Hindlimb muscle (tissue), 1 donor: ENCODE results near the gene AQP12B. TPM values are rescaled to one million over a fixed set of nuclear protein-coding genes. Genes with fewer than 3 reads are reported as not detected.
"Not testable (repeated sequence)": the region's sequence is repeated elsewhere in the genome, so short reads cannot be mapped to it uniquely, and the experiment has no call there.

ENCODE experiments used
- DNase-seq: peaks from one replicate; pipeline ENCODE4 v3.0.0-alpha.2; 2013
- polyA plus RNA-seq: library from polyadenylated mRNA; unstranded; fragments of 120-200 nt; gene quantifications from one replicate; pipeline ENCODE4 v1.2.1, GENCODE V29; 2013; ENCODE audit not compliant: insufficient read length

AQP12B gene
- polyA plus RNA-seq, 1 donor: 1.6 TPM

DNA sequence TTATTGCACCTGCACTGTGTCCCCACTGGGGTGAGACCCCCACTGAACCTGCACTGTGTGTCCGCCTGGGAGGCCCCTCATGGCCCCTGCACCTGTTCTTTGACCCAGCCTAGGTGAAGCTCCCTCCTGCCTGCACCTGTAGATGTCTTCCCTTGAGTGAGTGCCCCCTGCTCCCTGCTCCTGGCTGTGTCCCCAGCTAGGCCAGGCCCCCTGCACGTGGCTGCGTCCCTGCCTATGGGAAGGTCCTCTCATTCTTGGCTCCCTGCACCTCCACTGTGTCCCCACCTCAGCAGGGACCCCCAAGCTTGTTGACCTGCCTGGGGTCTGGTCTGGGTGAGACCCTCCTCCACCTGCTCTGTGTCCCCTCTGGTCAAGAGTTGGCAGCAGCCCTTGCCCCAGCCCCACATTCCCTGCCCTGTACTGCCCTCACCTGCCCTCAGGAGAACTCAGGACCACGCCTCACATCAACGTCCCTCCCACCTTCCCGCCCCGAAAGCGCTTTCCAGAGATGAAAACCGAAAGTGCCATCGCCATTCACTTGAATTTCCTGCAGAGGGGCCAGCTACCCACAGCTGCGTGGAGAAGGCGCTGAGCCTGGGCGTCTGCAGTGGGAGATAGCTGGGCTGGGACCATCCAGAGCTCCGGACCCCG, 769 bp upstream of the AQP12B start:
- DNase-seq: not testable (repeated sequence)

- DNase-seq: not testable (repeated sequence)
Observed at GRCh38 chr2:240680185-240680584, 2.5 kb downstream of the AQP12B start.

DNA sequence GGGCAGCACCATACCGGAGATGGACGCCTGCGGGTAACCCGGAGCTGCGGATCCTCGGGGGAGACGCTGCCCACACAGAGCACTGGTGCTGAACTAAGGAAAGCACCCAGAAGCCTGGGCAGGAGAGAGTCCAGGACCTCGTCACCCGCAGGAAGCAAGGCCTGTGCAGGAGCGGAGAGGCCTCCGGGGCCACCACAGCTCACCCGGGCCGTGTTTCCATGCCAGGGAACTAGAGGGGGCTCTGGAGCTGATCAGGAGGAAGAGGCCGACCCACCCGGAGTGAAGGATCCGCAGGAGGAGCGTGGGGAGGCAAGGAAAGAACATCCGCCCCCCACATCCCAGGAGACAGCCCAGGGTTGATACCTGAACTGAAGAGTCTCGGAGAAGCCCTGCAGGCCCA, 3.8 kb downstream of the AQP12B start:
- not testable (repeated sequence) for DNase-seq

- DNase-seq: not testable (repeated sequence)
Observed at GRCh38 chr2:240678043-240678442, 4.6 kb downstream of the AQP12B start.

GRCh38 chr2:240675345-240675744, 7.3 kb downstream of the AQP12B start:
- not testable (repeated sequence) for DNase-seq

GRCh38 chr2:240674461-240675184, 8.1 kb downstream of the AQP12B start:
- DNase-seq: not testable (repeated sequence)

DNA sequence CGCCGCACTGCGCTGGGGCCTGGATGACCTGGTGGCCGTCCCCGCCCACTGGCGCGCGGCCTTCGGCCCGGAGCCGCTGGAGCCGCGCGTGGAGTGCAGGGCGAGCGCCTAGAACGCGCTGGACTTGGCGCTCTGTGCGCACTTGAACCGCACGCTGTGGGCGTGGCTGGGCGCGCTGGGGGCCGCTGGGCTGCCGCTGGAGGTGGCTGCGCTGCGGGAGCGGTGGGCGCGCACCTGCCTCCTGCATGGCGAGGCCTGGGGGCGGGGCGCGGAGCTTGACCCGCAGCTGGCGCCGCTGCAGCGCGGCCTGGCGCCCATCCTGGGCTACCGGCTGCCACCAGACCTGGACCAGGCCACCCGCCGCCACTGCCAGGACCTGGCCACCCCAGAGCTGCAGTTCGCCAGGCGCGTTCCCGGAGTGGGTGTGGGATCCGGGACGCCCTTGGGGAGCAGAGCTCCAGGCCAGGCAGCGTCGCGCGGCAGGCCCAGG, 9.9 kb downstream of the AQP12B start:
- DNase-seq: no peak

GRCh38 chr2:240672076-240672700, 10.5 kb downstream of the AQP12B start:
- no peak for DNase-seq

- DNase-seq: no peak
Observed at GRCh38 chr2:240670950-240671349, 11.7 kb downstream of the AQP12B start.

- no peak for DNase-seq
Observed at GRCh38 chr2:240670402-240670801, 12.3 kb downstream of the AQP12B start.

GRCh38 chr2:240664622-240665021, 18.1 kb downstream of the AQP12B start:
- no peak for DNase-seq

GRCh38 chr2:240663546-240664190, 19.0 kb downstream of the AQP12B start:
- DNase-seq: no peak

- DNase-seq: no peak
Observed at GRCh38 chr2:240662681-240663080, 20.0 kb downstream of the AQP12B start.

- DNase-seq: not testable (repeated sequence)
Observed at GRCh38 chr2:240659883-240660282, 22.8 kb downstream of the AQP12B start.

GRCh38 chr2:240655931-240656886, 26.5 kb downstream of the AQP12B start:
- DNase-seq: no peak

DNA sequence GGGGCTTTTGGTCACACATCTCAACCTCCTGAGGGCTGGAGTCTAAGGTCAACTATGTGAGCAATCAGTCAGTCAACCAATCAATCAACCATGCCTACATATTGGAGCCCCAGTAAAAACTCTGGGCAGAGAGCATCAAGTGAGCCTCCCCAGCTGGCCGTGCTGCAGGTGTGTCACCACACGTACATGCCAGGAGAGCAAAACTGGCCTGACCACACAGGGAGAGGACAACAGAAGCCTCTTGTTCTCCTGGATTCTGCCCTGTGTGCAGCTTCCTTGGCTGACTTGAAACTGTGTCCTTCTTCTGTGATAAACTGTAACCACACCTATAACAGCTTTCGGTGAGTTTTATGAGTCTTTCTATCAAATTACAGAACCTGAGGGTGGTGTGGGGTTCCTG, 31.5 kb downstream of the AQP12B start:
- no peak for DNase-seq

DNA sequence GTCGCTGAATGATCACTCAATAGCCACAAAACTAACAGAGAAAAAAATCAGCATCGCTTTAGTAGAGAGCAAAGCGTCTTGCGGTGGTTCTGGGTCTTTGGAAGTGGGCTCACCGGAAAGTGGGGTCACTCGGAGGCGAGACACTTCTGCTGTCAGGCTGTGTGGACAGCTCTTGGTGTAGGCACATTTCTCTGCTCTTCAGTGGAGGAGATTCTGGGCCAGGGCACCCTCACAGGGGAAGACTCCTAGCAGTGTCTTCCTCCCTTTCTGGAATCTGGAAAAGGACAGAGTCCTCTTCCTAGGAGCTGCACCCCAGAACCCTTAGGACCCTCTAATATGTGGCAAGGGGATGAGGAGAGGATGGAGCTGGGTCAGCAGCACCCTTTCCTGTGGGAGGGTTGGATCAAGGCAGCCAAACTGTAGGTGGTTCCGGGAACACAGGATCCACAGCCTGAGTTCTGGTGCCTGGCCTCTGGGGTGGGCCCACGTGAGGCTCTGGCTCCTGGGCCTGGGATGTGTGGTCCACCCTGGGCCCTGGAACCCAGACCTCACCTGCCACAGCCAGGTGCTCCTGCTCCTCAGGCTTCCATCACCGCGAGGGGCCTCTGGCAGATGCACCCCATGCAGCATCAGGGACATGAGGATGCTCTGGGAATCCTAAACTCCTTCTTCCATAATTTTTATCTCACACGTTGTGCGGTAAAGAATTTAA, 32.3 kb downstream of the AQP12B start:
- no peak for DNase-seq

GRCh38 chr2:240649331-240649730, 33.4 kb downstream of the AQP12B start:
- no peak for DNase-seq

DNA sequence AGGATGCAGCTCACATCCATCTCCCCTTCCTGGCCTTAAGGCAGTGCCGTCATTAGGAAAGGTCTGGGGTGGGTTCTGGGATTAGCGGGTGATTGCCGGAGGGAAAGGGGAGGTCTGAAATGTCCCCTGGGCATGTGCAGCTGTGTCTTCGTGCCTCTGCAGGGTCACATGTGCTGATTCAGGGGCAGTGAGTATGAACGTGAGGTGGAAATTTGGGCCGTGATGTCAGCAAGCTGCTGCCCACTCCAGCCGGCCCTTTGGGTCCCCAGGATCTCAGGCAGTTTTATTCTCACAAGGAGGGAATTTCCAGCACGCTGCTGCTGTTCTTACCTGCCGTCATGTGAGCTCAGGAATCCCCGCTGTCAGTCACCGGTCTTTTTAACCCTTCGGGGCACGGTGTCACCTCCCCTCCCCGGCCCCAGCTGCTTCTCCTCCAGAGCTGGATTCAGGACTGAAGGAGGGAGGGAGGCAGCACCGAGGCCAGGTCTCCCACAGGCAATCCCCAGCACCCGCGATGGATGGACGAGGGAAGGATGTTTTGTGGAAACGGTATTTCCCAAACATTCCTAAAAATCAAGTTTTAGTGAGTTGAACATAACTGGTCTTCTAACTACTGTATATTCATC, 33.9 kb downstream of the AQP12B start:
- no peak for DNase-seq

DNA sequence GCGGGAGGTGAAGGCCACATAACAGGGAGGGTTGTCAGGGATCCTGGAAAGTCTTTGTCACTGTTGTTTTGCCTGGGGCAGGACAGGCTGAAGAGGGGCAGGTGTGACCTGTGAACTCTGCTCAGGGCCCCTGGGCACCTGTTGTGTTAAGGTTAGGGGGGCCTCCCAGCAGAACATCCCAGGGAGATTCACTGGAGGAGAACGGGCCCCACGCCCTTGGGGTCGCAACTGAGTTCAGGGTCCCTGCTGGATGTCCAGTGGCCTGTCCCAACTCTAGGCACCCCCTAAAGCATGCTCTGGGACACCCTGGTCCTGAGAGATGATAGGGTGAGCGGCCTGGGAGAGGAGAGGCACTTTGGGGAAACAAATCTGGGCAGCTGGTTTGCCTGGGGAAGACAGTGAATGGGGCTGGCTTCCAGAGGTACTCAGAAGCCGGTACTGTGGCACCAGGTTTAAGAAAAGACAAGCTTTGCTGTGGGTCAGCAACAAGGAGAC, 34.5 kb downstream of the AQP12B start:
- DNase-seq: no peak
